HTR-8/SVneo (cell line): Measurements from ENCODE around the gene TSEN54.
"Not testable (repeated sequence)": the region's sequence is repeated elsewhere in the genome, so short reads cannot be mapped to it uniquely, and the experiment has no call there.

ENCODE experiments used
- DNase-seq: peaks from one replicate; pipeline ENCODE4 v3.0.0; 2011; ENCODE audit warnings: low spot score, mixed read lengths; ENCODE audit not compliant: insufficient read length
- FAIRE-seq: peaks from 2 replicates; lab custom pipeline; 2011; peaks lifted over from hg19 to GRCh38; lab: Jason Lieb, UNC

The TSEN54 gene

DNA sequence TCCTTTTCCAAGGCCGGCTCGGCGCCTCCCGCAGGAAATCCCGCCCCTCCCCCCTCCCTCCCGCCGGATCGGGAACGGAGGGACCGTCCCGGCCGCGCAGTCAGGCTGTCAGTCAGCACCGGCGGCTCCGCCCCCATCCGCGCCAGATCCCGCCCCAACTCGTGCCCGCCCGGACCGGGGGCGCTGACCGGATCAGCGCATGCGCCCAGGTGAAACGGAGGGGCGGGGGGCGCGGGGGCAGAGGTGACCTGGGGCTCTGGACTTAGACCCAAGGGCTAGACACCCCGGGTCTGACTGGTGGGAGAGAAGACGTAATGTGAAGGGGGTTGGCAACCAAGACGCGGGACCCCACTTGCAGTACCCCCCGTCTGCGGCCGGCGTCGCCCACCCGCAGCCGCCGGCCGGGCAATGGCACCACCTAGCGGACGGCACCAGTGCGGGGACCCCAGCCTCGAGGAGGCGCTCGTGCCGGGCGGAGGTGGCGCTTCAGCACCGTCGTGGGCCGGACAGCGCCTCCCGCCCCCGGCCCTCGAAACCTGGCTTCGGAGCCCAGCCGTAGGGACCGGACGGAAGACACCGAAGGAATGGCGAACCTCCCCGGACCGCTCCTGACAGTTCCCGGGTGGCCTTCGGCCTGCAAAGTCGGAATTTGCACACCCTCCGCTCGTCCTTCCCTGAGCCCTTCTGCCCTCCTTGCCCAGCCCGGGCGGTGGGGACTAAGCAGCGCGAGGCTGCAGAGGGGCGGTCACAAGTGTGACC is 653 bp upstream of the TSEN54 start, which contains the start of gene CASKIN2:
Gene CASKIN2 (minus strand): TSS at position 42 of the 759 bp plus-strand sequence. CDS start 1,733 bp downstream, outside the sequence.
- DNase-seq = peak; percentile 99
- FAIRE-seq = peak; percentile 98

- no peak for DNase-seq
- FAIRE-seq = no peak
These were observed 430 bp downstream of the TSEN54 start for GRCh38 chr17:75516619-75517296.

DNA sequence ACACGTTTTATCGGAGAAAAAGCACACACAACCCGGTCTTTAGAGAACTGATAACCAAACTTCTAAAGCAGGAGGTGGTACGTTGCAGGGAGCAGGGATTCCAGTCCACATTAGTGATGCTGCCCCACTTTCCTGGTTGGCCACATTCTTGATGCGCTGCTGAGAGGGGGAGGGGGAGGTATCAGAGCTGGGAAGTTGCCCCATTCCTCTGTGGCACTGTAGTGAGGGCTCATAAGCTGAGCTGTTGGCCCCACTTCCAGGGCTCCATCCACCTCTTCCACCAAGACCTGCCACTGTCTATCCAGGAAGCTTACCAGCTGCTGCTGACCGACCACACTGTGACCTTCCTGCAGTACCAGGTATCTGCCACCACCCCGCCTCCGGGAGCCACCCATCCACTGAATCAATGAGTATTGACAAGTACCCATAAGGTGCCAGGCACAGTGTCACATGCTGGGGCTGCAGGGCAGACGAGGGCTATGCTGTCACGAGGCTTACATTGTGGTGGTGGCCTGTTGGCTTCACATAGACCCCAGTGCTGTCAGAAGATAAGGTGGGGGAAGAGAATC is 1.1 kb downstream of the TSEN54 start:
- FAIRE-seq (peak; percentile 80), DNase-seq (no peak)

GRCh38 chr17:75518201-75518600 is 1.9 kb downstream of the TSEN54 start:
- FAIRE-seq (peak; percentile 51), DNase-seq (no peak)

- no peak for FAIRE-seq
- DNase-seq = no peak
These were observed 2.7 kb downstream of the TSEN54 start for GRCh38 chr17:75518983-75519537.

DNA sequence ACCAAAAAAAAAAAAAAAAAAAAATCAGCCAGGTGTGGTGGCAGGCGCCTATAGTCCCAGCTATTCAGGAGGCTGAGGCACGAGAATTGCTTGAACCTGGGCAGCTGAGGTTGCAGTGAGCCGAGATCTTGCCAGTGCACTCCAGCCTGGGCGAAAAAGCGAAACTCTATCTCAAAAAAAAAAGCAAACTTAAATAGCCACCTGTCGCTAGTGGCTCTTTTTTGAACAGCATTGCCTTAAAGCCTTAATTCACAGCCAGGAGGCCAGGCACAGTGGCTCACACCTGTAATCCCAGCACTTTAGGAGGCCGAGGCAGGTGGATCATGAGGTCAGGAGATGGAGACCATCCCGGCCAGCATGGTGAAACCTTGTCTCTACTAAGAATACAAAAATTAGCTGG is 4.1 kb downstream of the TSEN54 start:
- FAIRE-seq, DNase-seq: not testable (repeated sequence)

- FAIRE-seq (no peak), DNase-seq (no peak)
These were observed 5.0 kb downstream of the TSEN54 start for GRCh38 chr17:75521290-75521689.

DNA sequence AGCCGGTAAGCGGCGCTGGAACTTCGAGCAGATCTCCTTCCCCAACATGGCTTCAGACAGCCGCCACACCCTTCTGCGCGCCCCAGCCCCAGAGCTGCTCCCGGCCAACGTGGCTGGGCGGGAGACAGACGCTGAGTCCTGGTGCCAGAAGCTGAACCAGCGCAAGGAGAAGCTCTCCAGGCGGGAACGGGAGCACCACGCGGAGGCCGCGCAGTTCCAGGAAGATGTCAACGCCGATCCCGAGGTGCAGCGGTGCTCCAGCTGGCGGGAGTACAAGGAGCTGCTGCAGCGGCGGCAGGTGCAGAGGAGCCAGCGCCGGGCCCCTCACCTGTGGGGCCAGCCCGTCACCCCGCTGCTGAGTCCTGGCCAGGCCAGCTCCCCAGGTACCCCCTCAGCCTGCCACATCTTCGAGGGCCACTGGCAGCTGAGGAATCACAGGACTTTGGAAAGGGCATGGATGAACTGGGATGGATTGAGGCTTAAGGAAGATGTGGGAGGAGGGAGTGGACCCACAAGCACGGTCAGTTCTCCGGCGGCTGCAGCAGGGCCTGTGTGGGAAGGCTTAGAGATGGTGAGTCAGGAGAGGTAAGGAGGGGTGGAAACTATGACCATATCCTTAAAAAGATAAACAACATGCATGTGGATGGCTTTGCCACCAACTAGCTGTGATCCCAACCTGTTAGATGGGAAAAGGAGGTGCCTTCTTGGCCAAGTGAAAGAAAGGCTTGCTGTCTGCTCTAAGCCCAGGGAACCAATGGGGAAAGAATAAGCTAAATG is 5.8 kb downstream of the TSEN54 start:
- FAIRE-seq (no peak), DNase-seq (no peak)

DNA sequence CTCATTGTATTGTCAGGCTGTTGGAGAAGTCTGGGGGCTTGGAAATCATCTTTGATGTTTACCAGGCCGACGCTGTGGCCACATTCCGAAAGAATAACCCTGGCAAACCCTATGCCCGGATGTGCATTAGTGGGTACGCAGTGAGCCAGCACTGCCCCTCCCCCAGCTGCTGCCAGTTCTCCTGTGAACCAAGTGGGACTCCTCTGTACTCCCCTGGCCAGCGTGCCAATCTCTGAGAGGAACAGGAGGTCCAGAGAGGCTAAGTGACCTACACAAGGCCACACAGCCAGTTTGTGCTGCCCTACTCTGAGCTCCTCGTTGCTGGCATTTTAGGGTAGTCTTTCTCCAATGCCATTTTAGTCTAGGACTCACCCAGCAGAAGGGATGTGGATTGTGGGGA is 7.3 kb downstream of the TSEN54 start:
- no peak for FAIRE-seq
- no peak for DNase-seq

DNA sequence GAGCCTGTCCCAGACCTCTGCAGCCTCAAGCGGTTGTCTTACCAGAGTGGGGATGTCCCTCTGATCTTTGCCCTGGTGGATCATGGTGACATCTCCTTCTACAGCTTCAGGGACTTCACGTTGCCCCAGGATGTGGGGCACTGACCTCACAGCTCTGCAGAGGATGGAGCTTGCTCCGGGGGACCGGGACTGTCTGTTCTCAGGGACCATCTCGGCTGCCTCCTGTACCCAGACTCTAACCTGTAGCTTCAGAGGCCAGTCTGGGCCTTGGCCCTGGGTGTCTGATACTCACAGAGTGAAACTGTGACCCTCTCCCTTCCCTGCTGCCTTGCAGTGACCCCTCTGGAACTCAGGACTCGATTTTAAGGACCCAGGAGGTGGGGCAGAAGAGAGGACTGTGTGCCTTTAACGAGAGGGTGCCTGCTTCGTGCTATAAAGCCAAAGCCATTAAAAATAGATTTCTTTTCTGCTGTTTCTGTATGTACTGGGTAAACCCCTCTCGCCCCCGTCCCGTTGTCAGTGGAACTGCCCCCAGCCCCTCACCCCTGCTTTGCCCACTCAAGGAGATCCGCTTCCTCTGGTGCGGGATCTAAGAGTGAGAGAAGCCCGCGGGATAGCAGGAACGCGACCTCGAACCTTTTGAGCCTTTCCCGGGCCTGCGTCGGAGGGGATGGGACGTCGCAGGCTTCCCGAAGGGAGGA is 8.1 kb downstream of the TSEN54 start:
- DNase-seq = no peak

DNA sequence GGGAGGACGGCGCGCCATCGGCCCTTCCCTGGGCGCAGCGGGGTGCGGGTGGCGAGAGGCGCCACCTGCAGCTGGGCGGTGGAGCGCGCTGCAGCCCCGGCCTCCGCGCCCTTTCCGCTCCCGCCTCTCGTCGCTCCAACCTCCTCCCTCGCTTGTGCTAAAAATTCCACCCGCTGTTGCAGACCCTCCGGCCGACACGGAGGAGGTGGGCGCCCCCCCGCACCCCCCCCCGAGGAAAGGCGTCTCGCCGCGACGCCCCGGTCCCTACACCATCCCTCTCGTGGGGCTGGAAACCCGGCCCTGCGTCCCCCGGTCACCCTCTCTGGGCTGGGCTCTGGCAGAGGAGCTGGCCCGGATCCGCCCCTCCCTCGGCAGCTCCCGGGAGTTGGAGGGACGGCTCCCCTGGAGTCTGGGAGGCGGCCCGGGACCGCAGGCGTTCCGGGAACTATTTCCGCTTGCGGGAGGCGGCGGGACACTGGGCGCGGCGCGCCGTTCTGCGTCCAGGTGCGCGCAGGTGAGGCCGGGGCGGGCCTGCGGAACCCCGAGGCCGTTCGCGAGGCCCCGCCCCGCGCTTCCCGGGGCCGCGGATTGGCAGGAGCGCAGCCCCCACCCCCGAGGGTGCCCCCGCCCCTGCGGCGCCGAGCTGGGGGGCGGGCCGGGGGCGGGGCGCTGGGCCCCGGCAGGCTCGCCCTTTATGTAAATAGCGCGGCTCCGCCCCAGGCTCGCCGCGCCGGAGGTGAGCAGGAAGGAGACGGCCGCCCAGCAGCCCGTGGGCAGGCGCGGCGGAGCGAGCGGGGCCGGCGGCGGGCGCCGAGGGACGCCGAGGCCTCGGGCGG is 8.9 kb downstream of the TSEN54 start, which contains the start of gene LLGL2:
Gene LLGL2 (plus strand): TSS at position 728 of the 836 bp plus-strand sequence. CDS start 17,730 bp downstream, outside the sequence.
- DNase-seq (peak; percentile 93), FAIRE-seq (peak; percentile 51)

More for the DNA sequence above, 8.1 kb downstream of the TSEN54 start:
- no peak for FAIRE-seq

- FAIRE-seq = no peak
These were observed 9.7 kb downstream of the TSEN54 start for GRCh38 chr17:75525806-75526554.

DNA sequence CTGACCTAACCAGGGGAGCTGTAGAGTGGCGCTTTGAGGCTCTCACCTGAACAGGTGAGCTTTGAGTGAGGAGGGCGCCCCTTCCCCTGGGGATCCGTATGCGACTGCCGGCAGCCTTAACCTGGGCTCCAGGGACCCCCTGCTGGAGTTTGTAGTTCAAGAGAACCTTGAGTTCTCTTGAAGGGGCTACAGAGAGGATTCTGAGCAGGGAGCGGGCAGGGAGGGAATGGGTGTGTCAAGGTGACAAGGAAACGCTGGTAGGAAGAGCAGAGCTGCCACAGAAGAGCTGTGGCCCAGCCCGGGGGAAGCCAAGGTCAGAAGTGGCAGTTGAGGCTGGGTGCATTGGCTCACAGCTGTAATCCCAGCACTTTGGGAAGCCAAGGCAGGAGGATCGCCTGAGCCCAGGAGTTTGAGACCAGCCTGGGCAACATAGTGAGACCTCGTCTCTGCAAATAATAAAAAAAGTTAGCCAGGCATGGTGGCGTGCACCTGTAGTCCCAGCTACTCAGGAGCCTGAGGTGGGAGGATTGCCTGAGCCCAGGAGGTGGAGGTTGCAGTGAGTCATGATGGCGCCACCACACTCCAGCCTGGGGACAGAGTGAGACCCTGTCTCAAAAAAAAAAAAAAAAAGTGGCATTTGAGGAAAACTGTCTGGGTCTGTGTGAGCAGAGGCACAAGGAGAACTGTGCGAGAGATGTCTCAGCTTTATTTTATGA is 10.4 kb downstream of the TSEN54 start:
- FAIRE-seq = no peak
- DNase-seq = no peak

More at GRCh38 chr17:75525806-75526554, 9.7 kb downstream of the TSEN54 start:
- no peak for DNase-seq

GRCh38 chr17:75530837-75531720 is 14.8 kb downstream of the TSEN54 start:
- FAIRE-seq (no peak), DNase-seq (no peak)

DNA sequence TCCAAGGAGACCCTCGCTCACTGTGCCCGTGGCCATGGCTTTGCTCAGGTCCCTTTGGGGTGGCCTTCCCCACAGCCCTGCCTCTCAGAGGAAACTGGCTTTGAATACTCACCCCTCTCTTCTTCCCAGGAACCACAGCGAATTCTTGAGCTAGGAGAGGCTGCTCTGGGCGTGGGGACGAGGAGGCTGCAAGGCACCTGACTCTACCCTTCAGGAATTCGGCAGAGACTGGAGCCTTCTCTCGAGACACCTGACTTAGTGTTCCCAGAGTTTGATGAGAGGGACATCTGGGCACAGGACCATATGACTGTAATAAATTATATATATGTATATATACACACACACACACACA is 15.4 kb downstream of the TSEN54 start:
- DNase-seq (no peak), FAIRE-seq (no peak)

DNA sequence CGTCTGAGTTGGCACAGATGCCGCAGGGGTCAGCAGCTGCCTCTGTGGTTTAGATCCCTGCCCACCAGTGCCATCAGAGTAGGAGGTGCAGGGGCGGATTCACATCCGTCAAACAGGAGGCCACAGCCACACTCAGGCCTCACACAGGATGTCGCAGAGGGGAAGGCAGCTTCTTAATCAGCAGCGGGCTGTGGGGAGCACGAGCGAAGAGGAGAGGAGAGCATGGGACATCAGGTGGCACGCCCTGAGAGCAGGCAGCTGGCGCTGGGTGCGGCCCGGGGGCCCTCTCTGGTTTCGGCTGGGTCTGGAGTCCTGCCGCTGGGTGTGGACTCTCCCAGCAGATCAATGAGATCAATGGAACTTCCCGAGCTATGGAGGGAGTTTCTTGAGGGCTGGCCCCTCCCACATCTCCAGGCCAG is 18.8 kb downstream of the TSEN54 start:
- FAIRE-seq (no peak), DNase-seq (no peak)
